K562 (cell line): ENCODE results near the gene CPM. TPM values are rescaled to one million over a fixed set of nuclear protein-coding genes. Genes with fewer than 3 reads are reported as not detected.

Experiments used
- ARID3B ChIP-seq: fragments of 250-450 bp; sonication (Bioruptor Pico); IDR thresholded peaks from 2 replicates; pipeline ENCODE4 v1.4.0; 2020; ENCODE audit warnings: borderline replicate concordance
- ATF3 ChIP-seq, 2 experiments: fragments of 450-650 bp in 1 of 2; sonication (generic) in 1 of 2; formaldehyde crosslinking in 1 of 2; IDR thresholded peaks in 1 of 2; conservative IDR thresholded peaks in 1 of 2; 2 replicates each; pipeline versions ENCODE4 v1.6.1 to v1.8.1; 2016 to 2023; ENCODE audit warnings: mild to moderate bottlenecking in 2 of 2, moderate library complexity in 2 of 2, inconsistent platforms in 1 of 2, missing genetic modification reagents in 1 of 2
- C11orf30 ChIP-seq: fragments of 450-650 bp; IDR thresholded peaks from 2 replicates; pipeline ENCODE4 v1.6.1; 2016; ENCODE audit warnings: low read depth, mild to moderate bottlenecking
- FOXP1 ChIP-seq: sonication (generic); formaldehyde crosslinking; IDR thresholded peaks from 2 replicates; pipeline ENCODE4 v1.8.0; 2022; ENCODE audit warnings: mild to moderate bottlenecking, missing genetic modification reagents
- NCOA1 ChIP-seq: fragments of 450-650 bp; IDR thresholded peaks from 2 replicates; pipeline ENCODE4 v1.6.1; 2016; ENCODE audit warnings: low read depth
- NR2C2 ChIP-seq, 2 experiments: fragments of 200-800 bp in 1 of 2; sonication (Bioruptor generic) in 1 of 2; sonication (generic) in 1 of 2; formaldehyde crosslinking in 1 of 2; IDR thresholded peaks; 2 replicates each; pipeline versions ENCODE4 v1.6.1 to v1.8.0; 2016 to 2022; ENCODE audit warnings: mild to moderate bottlenecking in 1 of 2, missing compliant biosample characterization in 1 of 2, missing genetic modification characterization in 1 of 2, missing genetic modification reagents in 1 of 2
- PBX2 ChIP-seq, 2 experiments: IDR thresholded peaks in 1 of 2; conservative IDR thresholded peaks in 1 of 2; 2 replicates each; pipeline ENCODE4 v1.6.1; 2016; ENCODE audit warnings: low read depth in 2 of 2, mild to moderate bottlenecking in 1 of 2, missing compliant biosample characterization in 1 of 2, missing genetic modification characterization in 1 of 2, moderate library complexity in 1 of 2
- PHF20 ChIP-seq: fragments of 450-650 bp; IDR thresholded peaks from 2 replicates; pipeline ENCODE4 v1.6.1; 2018; ENCODE audit not compliant: partially characterized antibody
- SIN3B ChIP-seq: fragments of 450-650 bp; IDR thresholded peaks from 2 replicates; pipeline ENCODE4 v1.6.1; 2017; ENCODE audit warnings: low read depth, mild to moderate bottlenecking, moderate library complexity
- ZBTB12 ChIP-seq: fragments of 250-450 bp; sonication (Bioruptor Pico); IDR thresholded peaks from 2 replicates; pipeline ENCODE4 v1.4.0; 2020
- ZNF239 ChIP-seq: fragments of 250-450 bp; sonication (Bioruptor Pico); IDR thresholded peaks from 2 replicates; pipeline ENCODE4 v1.4.0; 2020; ENCODE audit warnings: mild to moderate bottlenecking
- ZNF518B ChIP-seq: fragments of 250-450 bp; sonication (Bioruptor Pico); IDR thresholded peaks from 2 replicates; pipeline ENCODE4 v1.5.0; 2021; ENCODE audit warnings: mild to moderate bottlenecking, moderate library complexity
- ZNF584 ChIP-seq: fragments of 200-800 bp; sonication (Bioruptor generic); IDR thresholded peaks from 2 replicates; pipeline ENCODE4 v1.6.1; 2016; ENCODE audit warnings: low read depth, mild to moderate bottlenecking, missing genetic modification characterization, missing compliant biosample characterization
- ZNF766 ChIP-seq: fragments of 200-800 bp; sonication (Bioruptor generic); conservative IDR thresholded peaks from 2 replicates; pipeline ENCODE4 v1.6.1; 2016; ENCODE audit warnings: missing genetic modification characterization, missing compliant biosample characterization
- polyA plus RNA-seq, 8 experiments: library from polyadenylated mRNA; depleted of rRNA in 4 of 8; stranded (reverse) in 5 of 8; unstranded in 3 of 8; fragments of >200 nt; fragmentation: Nextera tagmentation in 2 of 8; fragmentation: Illumina TruSeq in 1 of 8; extraction: Ambion mirVana in 2 of 8; extraction: Trizol in 1 of 8; gene quantifications; 2 replicates each; pipeline versions ENCODE4 v1.2.1 to v1.2.3, GENCODE V29; 2011 to 2014; ENCODE audit warnings: inconsistent platforms in 1 of 8, missing spikeins in 1 of 8
- total RNA-seq, 7 experiments: library from RNA; depleted of rRNA in 6 of 7; stranded (reverse); fragments of >200 nt in 6 of 7; fragmentation: Illumina TruSeq in 2 of 7; extraction: Trizol in 2 of 7; gene quantifications; 2 replicates each; pipeline versions ENCODE4 v1.2.1 to v1.2.3, GENCODE V29; 2011 to 2021; ENCODE audit warnings: low replicate concordance in 1 of 7

The CPM gene
- total and polyA plus RNA-seq, 9 of the 15 experiments (the other 6 are each of a cell fraction or from before 2014, with no cell fraction given): 0.31 TPM; not detected in 8

- TF ChIP-seq ARID3B (CRISPR knock-in tag) (no peak), ZNF518B (CRISPR knock-in tag) (no peak), PBX2 (CRISPR knock-in tag; IDR thresholded peaks at IDR 0.05; ENCODE audit: low read depth) (no peak), PBX2 (tag; conservative IDR thresholded peaks at IDR 0.05; ENCODE audit: low read depth) (no peak), NCOA1 (no peak), SIN3B (no peak), C11orf30 (no peak), ATF3 (IDR thresholded peaks at IDR 0.05) (no peak; the same call in 1 of the 2 replicates), ATF3 (CRISPR knock-in tag; conservative IDR thresholded peaks at IDR 0.05) (no peak), ZNF766 (CRISPR knock-in tag) (peak; percentile 56; the same call in 1 of the 2 replicates), PHF20 (peak; percentile 40), ZBTB12 (no peak), ZNF584 (CRISPR knock-in tag) (0 out of 2 replicates have a peak, but pooled peaks have one; percentile 7), FOXP1 (CRISPR knock-in tag) (0 out of 2 replicates have a peak, but pooled peaks have one; percentile 68), ZNF239 (0 out of 2 replicates have a peak, but pooled peaks have one; percentile 18), NR2C2 (CRISPR knock-in tag; IDR thresholded peaks at IDR 0.05) (no peak; the same call in 1 of the 2 replicates), NR2C2 (tag; IDR thresholded peaks at IDR 0.05) (peak; percentile 51; the same call in 1 of the 2 replicates)
Measured at GRCh38 chr12:68807576-68808387, 125.2 kb downstream of the CPM start, which contains the start of gene MDM2 (continued).
